ENCODE measurements around the gene SORCS3. TPM values are rescaled to one million over a fixed set of nuclear protein-coding genes. Genes with fewer than 3 reads are reported as not detected.

The SORCS3 gene
- total RNA-seq, 1 experiment from 2014 or later = 0.18 TPM

GRCh38 chr10:105161767-105162166 is 520.7 kb downstream of the SORCS3 start:
- BruUV-seq (replicated peaks) = no TSS peak
- Histone ChIP-seq H3K4me3 (ENCODE audit: low read depth, low read length) (no peak overlapping the region), H3K4me1 (peaks cover 22% of the 10 kb centered on the region), H3K9me3 (no peaks in the 10 kb centered on the region), H3K27me3 (replicated peaks; ENCODE audit: control insufficient read depth, insufficient read depth, low read length) (no peaks in the 10 kb centered on the region), H3K36me3 (ENCODE audit: control insufficient read depth, insufficient read depth, low read length) (no peaks in the 10 kb centered on the region)
- Mint-ChIP-seq H3K27me3 (ENCODE audit: insufficient read depth, unreplicated experiment) (peaks cover 3% of the 10 kb centered on the region), H3K36me3 (ENCODE audit: insufficient read depth, unreplicated experiment) (peaks cover 7% of the 10 kb centered on the region), H3K4me3 (ENCODE audit: unreplicated experiment) (no peak overlapping the region), H3K27ac (ENCODE audit: unreplicated experiment) (no peak overlapping the region), H3K4me1 (ENCODE audit: low read depth, unreplicated experiment) (peaks cover 3% of the 10 kb centered on the region), H3K9me3 (ENCODE audit: unreplicated experiment) (peaks cover 19% of the 10 kb centered on the region)
- POLR2A ChIA-PET = no interaction called here
- intact Hi-C loops (cut with micrococcal nuclease; ENCODE audit: unreplicated experiment) = no loop called here
- DNase-seq = no peak
- CTCF ChIA-PET = no interaction called here
- no peak for TF ChIP-seq CTCF (IDR thresholded peaks at IDR 0.05; ENCODE audit: insufficient read depth in 1 of 2, low read depth in 1 of 2, low read length in 1 of 2, severe bottlenecking in 1 of 2, unreplicated experiment in 1 of 2)

GRCh38 chr10:105170521-105170920 is 529.4 kb downstream of the SORCS3 start:
- Histone ChIP-seq H3K4me3 (ENCODE audit: low read depth, low read length) (no peak overlapping the region), H3K27me3 (replicated peaks; ENCODE audit: control insufficient read depth, insufficient read depth, low read length) (no peaks in the 10 kb centered on the region), H3K36me3 (ENCODE audit: control insufficient read depth, insufficient read depth, low read length) (no peaks in the 10 kb centered on the region), H3K9me3 (no peaks in the 10 kb centered on the region), H3K4me1 (no peaks in the 10 kb centered on the region)
- H3K36me3 Mint-ChIP-seq (ENCODE audit: insufficient read depth, unreplicated experiment) = no peaks in the 10 kb centered on the region
- no TSS peak for BruUV-seq (replicated peaks)
- no peak for TF ChIP-seq CTCF (IDR thresholded peaks at IDR 0.05; ENCODE audit: insufficient read depth in 1 of 2, low read depth in 1 of 2, low read length in 1 of 2, severe bottlenecking in 1 of 2, unreplicated experiment in 1 of 2)
- DNase-seq = no peak
- H3K4me1 Mint-ChIP-seq (ENCODE audit: low read depth, unreplicated experiment) = peaks cover 9% of the 10 kb centered on the region
- no peak overlapping the region for H3K4me3 Mint-ChIP-seq (ENCODE audit: unreplicated experiment)
- peaks cover 22% of the 10 kb centered on the region for H3K9me3 Mint-ChIP-seq (ENCODE audit: unreplicated experiment)
- peaks cover 2% of the 10 kb centered on the region for H3K27me3 Mint-ChIP-seq (ENCODE audit: insufficient read depth, unreplicated experiment)
- intact Hi-C loops (cut with micrococcal nuclease; ENCODE audit: unreplicated experiment) = no loop called here
- ChIA-PET POLR2A (no interaction called here), CTCF (no interaction called here)
- no peak overlapping the region for H3K27ac Mint-ChIP-seq (ENCODE audit: unreplicated experiment)

GRCh38 chr10:105171945-105172344 is 530.9 kb downstream of the SORCS3 start:
- POLR2A ChIA-PET = no interaction called here
- Histone ChIP-seq H3K36me3 (ENCODE audit: control insufficient read depth, insufficient read depth, low read length) (no peaks in the 10 kb centered on the region), H3K4me3 (ENCODE audit: low read depth, low read length) (no peak overlapping the region), H3K4me1 (no peaks in the 10 kb centered on the region), H3K9me3 (no peaks in the 10 kb centered on the region), H3K27me3 (replicated peaks; ENCODE audit: control insufficient read depth, insufficient read depth, low read length) (no peaks in the 10 kb centered on the region)
- Mint-ChIP-seq H3K9me3 (ENCODE audit: unreplicated experiment) (peaks cover 11% of the 10 kb centered on the region), H3K27ac (ENCODE audit: unreplicated experiment) (no peak overlapping the region), H3K27me3 (ENCODE audit: insufficient read depth, unreplicated experiment) (peaks cover 2% of the 10 kb centered on the region), H3K36me3 (ENCODE audit: insufficient read depth, unreplicated experiment) (no peaks in the 10 kb centered on the region), H3K4me1 (ENCODE audit: low read depth, unreplicated experiment) (peaks cover 9% of the 10 kb centered on the region), H3K4me3 (ENCODE audit: unreplicated experiment) (no peak overlapping the region)
- no TSS peak for BruUV-seq (replicated peaks)
- DNase-seq = no peak
- CTCF ChIA-PET = no interaction called here
- TF ChIP-seq CTCF (IDR thresholded peaks at IDR 0.05; ENCODE audit: insufficient read depth in 1 of 2, low read depth in 1 of 2, low read length in 1 of 2, severe bottlenecking in 1 of 2, unreplicated experiment in 1 of 2) = no peak
- intact Hi-C loops (cut with micrococcal nuclease; ENCODE audit: unreplicated experiment) = no loop called here

Data from Caco-2 (cell line).